ENCODE results near the gene SLC2A4RG. TPM values are rescaled to one million over a fixed set of nuclear protein-coding genes. Genes with fewer than 3 reads are reported as not detected.

The SLC2A4RG gene
- total and polyA plus RNA-seq, 2 donors (not counting 3 experiments of a cell fraction or from before 2014, with no cell fraction given), result 41.7 to 69.4 TPM

- Histone ChIP-seq H3K9ac (replicated peaks; ENCODE audit: extremely low read depth, insufficient read depth, low read length) (no peak overlapping the region), H3K9me1 (replicated peaks; ENCODE audit: control insufficient read depth, extremely low read depth, insufficient read depth, low read length) (no peaks in the 10 kb centered on the region), H3K36me3 (ENCODE audit: control insufficient read depth in 2 of 2, extremely low read depth in 1 of 2, insufficient read depth in 2 of 2, low read length in 2 of 2) (no peaks in the 10 kb centered on the region), H4K20me1 (replicated peaks; ENCODE audit: control insufficient read depth, extremely low read depth, insufficient read depth, low read length) (no peaks in the 10 kb centered on the region), H3K27ac (ENCODE audit: insufficient read depth, low read depth, low read length) (no peak overlapping the region), H3K4me1 (ENCODE audit: control insufficient read depth, extremely low read depth, insufficient read depth, low read length) (peaks cover 6% of the 10 kb centered on the region), H2AFZ (ENCODE audit: low read depth, low read length) (no peak overlapping the region), H3K4me3 (replicated peaks in 1 of 3; ENCODE audit: insufficient read depth in 1 of 3, low read depth in 1 of 3, low read length in 3 of 3) (no peak overlapping the region), H3K79me2 (ENCODE audit: control insufficient read depth, insufficient read depth, low read length) (no peaks in the 10 kb centered on the region), H3K4me2 (ENCODE audit: insufficient read depth, low read length) (no peak overlapping the region), H3K9me3 (replicated peaks; ENCODE audit: control insufficient read depth, insufficient read depth, low read length) (no peaks in the 10 kb centered on the region), H3K27me3 (ENCODE audit: control insufficient read depth in 2 of 2, insufficient read depth in 2 of 2, low read length in 2 of 2) (no peaks in the 10 kb centered on the region)
- dilution Hi-C loops (cut with MboI; ENCODE audit: extremely low pct_ligation_motif_present, low sequenced_read_pairs), result no loop called here
- BruUV-seq (replicated peaks), result no TSS peak
- CTCF ChIA-PET, result interaction anchor here (1.1 to 2.5 kb wide), 6 partner anchors 14 to 236 kb away, joined by 3 to 24 read pairs (median 6); partner anchors contain the start of genes PTK6 and TPD52L2
- POLR2A ChIA-PET, result interaction anchor here (0.7 kb wide), 1 partner anchor 178 kb away, joined by 4 read pairs; no protein-coding TSS in a partner anchor
- no peak for FAIRE-seq
- TF ChIP-seq JUN (IDR thresholded peaks at IDR 0.05; ENCODE audit: borderline replicate concordance, insufficient read depth, insufficient read length, low read depth) (no peak), POLR2A (IDR thresholded peaks at IDR 0.05; ENCODE audit: low read depth, low read length) (no peak), POLR2AphosphoS5 (IDR thresholded peaks at IDR 0.05; ENCODE audit: insufficient read depth, low read depth, low read length) (no peak), MYC (IDR thresholded peaks at IDR 0.05; ENCODE audit: low read depth, low read length) (no peak), MAX (IDR thresholded peaks at IDR 0.05; ENCODE audit: insufficient read depth, insufficient read length) (no peak), EZH2 (IDR thresholded peaks at IDR 0.05; ENCODE audit: borderline replicate concordance, low read depth, low read length, severe bottlenecking) (no peak), GATA2 (IDR thresholded peaks at IDR 0.05; ENCODE audit: insufficient read depth, insufficient read length, low read depth, low read length) (no peak), FOS (IDR thresholded peaks at IDR 0.05; ENCODE audit: borderline replicate concordance, insufficient read depth, low read length) (no peak)
- TF ChIP-seq, protein P1, sequence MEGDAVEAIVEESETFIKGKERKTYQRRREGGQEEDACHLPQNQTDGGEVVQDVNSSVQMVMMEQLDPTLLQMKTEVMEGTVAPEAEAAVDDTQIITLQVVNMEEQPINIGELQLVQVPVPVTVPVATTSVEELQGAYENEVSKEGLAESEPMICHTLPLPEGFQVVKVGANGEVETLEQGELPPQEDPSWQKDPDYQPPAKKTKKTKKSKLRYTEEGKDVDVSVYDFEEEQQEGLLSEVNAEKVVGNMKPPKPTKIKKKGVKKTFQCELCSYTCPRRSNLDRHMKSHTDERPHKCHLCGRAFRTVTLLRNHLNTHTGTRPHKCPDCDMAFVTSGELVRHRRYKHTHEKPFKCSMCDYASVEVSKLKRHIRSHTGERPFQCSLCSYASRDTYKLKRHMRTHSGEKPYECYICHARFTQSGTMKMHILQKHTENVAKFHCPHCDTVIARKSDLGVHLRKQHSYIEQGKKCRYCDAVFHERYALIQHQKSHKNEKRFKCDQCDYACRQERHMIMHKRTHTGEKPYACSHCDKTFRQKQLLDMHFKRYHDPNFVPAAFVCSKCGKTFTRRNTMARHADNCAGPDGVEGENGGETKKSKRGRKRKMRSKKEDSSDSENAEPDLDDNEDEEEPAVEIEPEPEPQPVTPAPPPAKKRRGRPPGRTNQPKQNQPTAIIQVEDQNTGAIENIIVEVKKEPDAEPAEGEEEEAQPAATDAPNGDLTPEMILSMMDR (IDR thresholded peaks at IDR 0.05; ENCODE audit: extremely low read depth in 1 of 2, insufficient read depth in 1 of 2, low read depth in 1 of 2, low read length in 2 of 2), result no peak
- intact Hi-C loops (cut with micrococcal nuclease), result loop anchor here (2.0 kb wide), 2 partner anchors 91 to 235 kb away; partner anchors contain the start of gene TPD52L2
- DNase-seq (ENCODE audit: low read depth, low spot score), result no peak
Observed at GRCh38 chr20:63773571-63774241, 34.1 kb downstream of the SLC2A4RG start.
